ENCODE results near the gene CINP.
"Not testable (repeated sequence)": the region's sequence is repeated elsewhere in the genome, so short reads cannot be mapped to it uniquely, and the experiment has no call there.

CINP gene

GRCh38 chr14:102353126-102353619 lies 9.5 kb downstream of the CINP start:
- DNase-seq (ENCODE audit: low spot score) = no peak

GRCh38 chr14:102352213-102352612 lies 10.5 kb downstream of the CINP start:
- peak; percentile 44 for DNase-seq (ENCODE audit: low spot score)

- DNase-seq (ENCODE audit: low spot score) = not testable (repeated sequence)
These were observed 11.1 kb downstream of the CINP start for GRCh38 chr14:102351593-102351992.

GRCh38 chr14:102351023-102351422 lies 11.7 kb downstream of the CINP start:
- no peak for DNase-seq (ENCODE audit: low spot score)

- DNase-seq (ENCODE audit: low spot score) = no peak
These were observed 14.3 kb downstream of the CINP start for GRCh38 chr14:102348376-102348775.

- no peak for DNase-seq (ENCODE audit: low spot score)
These were observed 16.0 kb downstream of the CINP start for GRCh38 chr14:102346645-102347044.

- DNase-seq (ENCODE audit: low spot score) = no peak
These were observed 17.5 kb downstream of the CINP start for GRCh38 chr14:102345232-102345631.

- peak; percentile 95 for DNase-seq (ENCODE audit: low spot score)
These were observed 18.2 kb downstream of the CINP start for GRCh38 chr14:102344485-102344884.

GRCh38 chr14:102344084-102344483 lies 18.6 kb downstream of the CINP start:
- no peak for DNase-seq (ENCODE audit: low spot score)

- no peak for DNase-seq (ENCODE audit: low spot score)
These were observed 20.5 kb downstream of the CINP start for GRCh38 chr14:102342238-102342637.

GRCh38 chr14:102341566-102341965 lies 21.1 kb downstream of the CINP start:
- no peak for DNase-seq (ENCODE audit: low spot score)

GRCh38 chr14:102338724-102339123 lies 24.0 kb downstream of the CINP start:
- DNase-seq (ENCODE audit: low spot score) = no peak

GRCh38 chr14:102335163-102335562 lies 27.5 kb downstream of the CINP start:
- DNase-seq (ENCODE audit: low spot score) = no peak

GRCh38 chr14:102333795-102334705 lies 28.6 kb downstream of the CINP start:
- DNase-seq (ENCODE audit: low spot score) = no peak

GRCh38 chr14:102333390-102333789 lies 29.3 kb downstream of the CINP start:
- DNase-seq (ENCODE audit: low spot score) = no peak

- no peak for DNase-seq (ENCODE audit: low spot score)
These were observed 31.9 kb downstream of the CINP start for GRCh38 chr14:102330806-102331205.

GRCh38 chr14:102329381-102329780 lies 33.3 kb downstream of the CINP start:
- not testable (repeated sequence) for DNase-seq (ENCODE audit: low spot score)

GRCh38 chr14:102326583-102326982 lies 36.1 kb downstream of the CINP start:
- DNase-seq (ENCODE audit: low spot score) = no peak

GRCh38 chr14:102325791-102326345 lies 36.8 kb downstream of the CINP start:
- no peak for DNase-seq (ENCODE audit: low spot score)

- DNase-seq (ENCODE audit: low spot score) = peak; percentile 90
These were observed 39.6 kb downstream of the CINP start for GRCh38 chr14:102323102-102323501.

- DNase-seq (ENCODE audit: low spot score) = no peak
These were observed 41.0 kb downstream of the CINP start for GRCh38 chr14:102321456-102322422.
